NCI-H446 treated with DMSO at 0.1 percent for 48 hours (cell line): Measurements from ENCODE around the gene SIM2.

ENCODE experiments used
- DNase-seq: peaks from one replicate; lab custom pipeline; 2025; lab: John Stamatoyannopoulos, UW

The SIM2 gene

GRCh38 chr21:36716836-36717235 lies 17.9 kb downstream of the SIM2 start:
- DNase-seq, result no peak

GRCh38 chr21:36717976-36718375 lies 19.1 kb downstream of the SIM2 start:
- no peak for DNase-seq

GRCh38 chr21:36718951-36719501 lies 20.1 kb downstream of the SIM2 start:
- DNase-seq, result no peak

GRCh38 chr21:36719614-36720013 lies 20.7 kb downstream of the SIM2 start:
- DNase-seq, result no peak

- DNase-seq, result no peak
Measured at GRCh38 chr21:36721817-36722216, 22.9 kb downstream of the SIM2 start.

DNA sequence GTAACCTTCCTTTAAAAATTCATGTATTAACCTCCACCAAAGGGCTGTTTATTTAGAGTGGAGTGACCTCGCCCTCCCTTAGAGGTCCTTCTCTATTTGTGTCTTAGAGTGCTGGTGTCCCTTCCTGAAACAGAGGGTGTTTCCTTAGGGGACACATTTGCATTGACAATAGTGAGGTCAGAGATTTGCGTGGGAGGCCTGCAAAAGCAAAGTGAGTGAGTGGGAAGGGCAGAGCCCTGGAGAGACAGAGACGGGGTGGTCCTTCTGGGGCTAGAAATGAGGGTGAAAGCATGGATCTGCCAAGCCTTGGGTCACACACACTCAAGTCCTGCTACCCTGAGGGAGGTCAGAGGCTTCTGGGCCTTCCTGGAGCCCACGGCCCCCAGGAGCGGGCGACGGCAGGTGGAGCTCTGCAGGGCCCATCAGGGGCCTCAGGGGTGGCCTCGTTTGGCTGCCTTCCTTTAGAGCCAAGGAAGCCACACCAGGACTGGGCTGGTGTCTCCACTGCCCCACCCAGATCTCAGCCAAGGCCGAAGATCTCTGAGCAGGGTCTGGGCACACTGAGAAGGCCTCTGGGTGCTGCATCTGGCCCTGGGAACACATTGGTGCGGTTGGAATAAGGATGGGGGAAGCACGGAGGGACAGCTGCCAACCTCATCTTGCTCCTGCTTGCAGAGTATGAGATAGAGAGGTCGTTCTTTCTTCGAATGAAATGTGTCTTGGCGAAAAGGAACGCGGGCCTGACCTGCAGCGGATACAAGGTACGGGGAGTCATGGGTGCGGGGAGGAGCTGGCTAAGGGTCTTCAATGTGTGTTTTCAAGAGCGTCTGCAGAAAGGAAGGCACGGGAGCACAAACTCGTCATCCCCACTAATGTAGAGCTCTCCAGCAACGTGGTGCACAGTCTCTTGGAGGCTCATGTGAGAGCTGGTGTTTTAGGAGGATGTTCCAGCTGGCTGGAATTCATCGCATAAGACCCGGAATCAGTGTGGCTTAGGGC lies 23.8 kb downstream of the SIM2 start:
- DNase-seq, result no peak

GRCh38 chr21:36723371-36723881 lies 24.5 kb downstream of the SIM2 start:
- DNase-seq, result no peak

DNA sequence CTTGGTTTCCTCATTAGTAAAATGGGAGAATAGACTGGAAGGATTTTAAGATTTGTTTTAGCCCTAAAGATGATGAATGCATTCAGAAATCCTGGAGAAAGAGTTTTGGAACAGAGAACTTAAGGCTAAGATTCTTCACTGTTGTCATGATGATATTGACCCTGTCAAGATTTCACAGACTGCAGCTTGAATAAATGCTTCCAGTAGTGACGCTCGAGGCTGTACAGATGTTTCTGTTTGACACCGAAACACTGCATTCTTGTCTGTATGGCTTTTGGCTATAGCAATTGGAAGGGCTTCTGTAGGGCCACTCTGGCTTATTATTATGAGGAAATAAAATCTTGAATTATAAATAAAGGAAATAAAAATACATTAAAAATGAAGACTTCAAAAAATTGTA lies 25.7 kb downstream of the SIM2 start:
- no peak for DNase-seq

DNA sequence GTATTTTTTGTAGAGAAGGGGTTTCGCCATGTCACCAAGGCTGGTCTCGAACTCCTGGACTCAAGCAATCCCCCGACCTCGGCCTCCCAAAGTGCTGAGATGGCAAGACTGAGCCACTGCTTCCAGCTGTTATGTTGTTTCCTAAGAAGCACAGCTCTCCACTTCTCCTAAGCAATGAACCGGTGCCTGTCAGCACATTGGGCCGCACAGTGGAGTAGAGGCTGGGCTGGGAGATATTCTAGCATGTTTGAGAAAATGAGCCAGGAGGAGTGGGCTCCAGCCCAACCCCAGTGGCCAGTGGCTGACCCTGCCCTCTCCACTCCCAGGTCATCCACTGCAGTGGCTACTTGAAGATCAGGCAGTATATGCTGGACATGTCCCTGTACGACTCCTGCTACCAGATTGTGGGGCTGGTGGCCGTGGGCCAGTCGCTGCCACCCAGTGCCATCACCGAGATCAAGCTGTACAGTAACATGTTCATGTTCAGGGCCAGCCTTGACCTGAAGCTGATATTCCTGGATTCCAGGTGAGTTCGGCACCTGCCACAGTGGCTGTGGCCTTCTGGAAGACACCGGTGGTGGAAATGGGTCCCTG lies 27.0 kb downstream of the SIM2 start:
- DNase-seq, result no peak

- DNase-seq, result no peak
Measured at GRCh38 chr21:36727866-36728265, 29.0 kb downstream of the SIM2 start.

- DNase-seq, result no peak
Measured at GRCh38 chr21:36728371-36729111, 29.6 kb downstream of the SIM2 start.

DNA sequence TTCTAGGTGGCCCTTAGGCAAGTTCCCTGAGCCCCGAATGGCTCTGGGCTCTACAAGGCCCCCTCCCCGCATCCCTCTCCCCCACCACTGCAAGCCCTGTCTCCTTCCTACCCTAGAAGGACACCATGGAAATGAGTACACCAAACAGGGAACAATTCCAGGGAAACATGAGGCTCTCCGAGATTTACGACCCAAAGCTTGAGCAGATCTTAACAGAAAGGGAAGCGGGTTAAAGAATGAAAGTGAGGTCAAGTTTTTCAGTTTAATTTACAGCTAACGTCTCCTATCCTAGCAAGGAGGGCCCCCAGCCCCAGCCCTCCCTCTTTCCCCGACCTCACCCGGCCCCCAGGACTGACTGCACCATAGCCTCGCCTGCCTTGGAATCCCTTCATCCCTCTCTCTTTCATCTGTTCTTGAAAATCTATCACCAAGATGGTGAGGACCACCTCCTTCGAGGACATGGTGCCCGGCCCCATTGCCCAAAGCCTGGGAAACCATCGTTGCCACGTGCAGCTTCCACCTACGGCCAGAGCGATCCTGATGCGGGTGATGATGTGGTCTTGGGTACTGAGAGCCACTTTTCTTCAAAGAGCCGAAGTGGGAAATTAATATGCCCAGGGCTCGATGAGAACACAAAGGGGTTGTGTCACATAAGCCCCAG lies 30.5 kb downstream of the SIM2 start:
- no peak for DNase-seq

GRCh38 chr21:36730291-36731281 lies 31.7 kb downstream of the SIM2 start:
- no peak for DNase-seq

GRCh38 chr21:36732217-36732616 lies 33.3 kb downstream of the SIM2 start:
- no peak for DNase-seq

DNA sequence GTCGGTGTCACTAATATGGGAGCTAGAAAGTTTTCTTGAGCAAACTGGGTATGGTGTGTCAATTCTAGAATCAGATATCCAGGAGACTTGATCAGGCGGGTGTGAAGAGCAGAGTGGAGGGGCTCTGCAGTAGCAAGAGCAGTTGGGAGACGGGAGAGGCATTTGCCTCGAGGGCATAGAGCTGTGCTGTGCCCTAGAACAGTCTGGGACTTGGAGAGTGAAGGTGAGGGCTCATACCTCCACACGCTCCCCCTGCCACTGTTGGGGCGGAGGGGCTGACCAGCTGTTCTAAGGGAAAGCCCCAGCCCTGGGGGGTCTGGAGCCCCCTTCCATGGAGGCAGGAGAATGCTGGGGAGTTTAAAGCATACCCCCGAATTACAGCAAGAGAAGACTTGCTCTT lies 33.8 kb downstream of the SIM2 start:
- DNase-seq, result no peak

- no peak for DNase-seq
Measured at GRCh38 chr21:36733857-36734256, 34.9 kb downstream of the SIM2 start.

DNA sequence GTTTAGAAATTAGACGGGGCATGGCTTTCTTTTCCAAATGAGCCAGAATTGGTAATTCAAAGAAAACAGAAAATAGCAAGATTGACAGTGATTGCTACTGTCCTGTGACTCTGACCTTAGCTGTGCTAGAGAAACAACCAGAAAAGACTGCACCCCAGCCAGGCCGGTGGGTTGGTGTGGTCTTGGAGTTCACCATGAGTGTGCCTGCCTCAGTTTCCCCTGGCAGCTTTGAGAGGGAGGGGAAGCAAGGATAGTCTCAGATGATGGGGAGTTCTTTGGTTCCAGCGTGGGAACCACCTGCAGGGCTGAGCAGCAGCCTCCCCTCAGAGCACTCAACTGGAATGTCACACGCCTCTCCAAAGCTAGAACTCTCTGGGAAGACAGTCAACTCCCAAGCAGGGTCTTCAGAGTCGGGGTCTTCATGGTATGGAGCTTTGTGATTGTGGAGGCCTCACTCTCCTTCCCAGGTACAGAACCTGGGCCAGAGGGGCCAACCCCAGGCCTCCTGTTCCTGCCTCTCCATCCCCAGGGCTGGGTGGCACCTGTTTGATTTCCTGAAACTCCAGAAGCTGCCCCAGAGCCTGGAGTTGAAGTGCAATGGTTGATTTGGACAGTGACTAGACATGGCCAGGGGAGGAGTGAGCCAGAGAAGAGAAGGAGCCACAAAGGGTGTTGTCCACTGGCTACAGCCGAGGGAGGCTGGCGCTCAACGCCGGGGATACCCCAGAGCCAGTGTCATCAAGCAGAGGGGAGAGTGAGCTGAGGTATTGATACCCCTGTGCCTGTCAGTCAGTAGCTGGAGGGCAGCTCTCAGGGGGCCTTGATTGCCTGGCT lies 35.7 kb downstream of the SIM2 start:
- no peak for DNase-seq

GRCh38 chr21:36735201-36735515 lies 36.2 kb downstream of the SIM2 start:
- no peak for DNase-seq

GRCh38 chr21:36735724-36736320 lies 36.9 kb downstream of the SIM2 start:
- no peak for DNase-seq
